Fibroblast of pulmonary artery (primary cell): ENCODE measurements around the gene RBMS2.

Experiments used
- DNase-seq: peaks from one replicate; pipeline ENCODE4 v3.0.0-alpha.2; 2010; ENCODE audit warnings: low read depth
- H3K4me3 ChIP-seq: replicated peaks from 2 replicates; pipeline ENCODE4 v1.5.1; 2011; ENCODE audit warnings: low read depth, mild to moderate bottlenecking, control low read depth, low read length, moderate library complexity
- TF ChIP-seq, protein P1 (sequence below): IDR thresholded peaks from 2 replicates; pipeline ENCODE4 v1.5.1; 2011; ENCODE audit warnings: mild to moderate bottlenecking, control low read depth, low read length, inconsistent platforms; ENCODE audit errors: missing control alignments

Gene RBMS2

DNA sequence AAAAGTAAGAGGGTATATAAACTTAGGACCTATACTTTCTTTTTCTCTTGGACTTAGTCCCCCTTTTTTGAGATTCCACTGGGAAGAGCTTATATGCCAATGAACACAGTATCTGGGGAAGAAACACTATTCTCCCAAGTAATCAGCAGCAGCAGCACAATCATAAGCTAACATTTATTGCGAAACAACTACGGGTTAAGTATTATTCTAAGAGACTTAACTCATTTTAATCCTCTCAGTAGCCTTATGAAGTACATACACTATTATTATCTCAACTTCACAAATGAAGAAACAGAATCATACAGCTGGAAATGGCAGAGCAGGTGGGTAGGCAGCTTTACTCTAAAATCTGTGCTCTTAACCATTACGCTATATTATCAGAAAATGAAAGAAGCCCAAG is 80.6 kb downstream of the RBMS2 start:
- no peak overlapping the region for H3K4me3 ChIP-seq
- DNase-seq: peak; percentile 36
- TF ChIP-seq, protein P1, sequence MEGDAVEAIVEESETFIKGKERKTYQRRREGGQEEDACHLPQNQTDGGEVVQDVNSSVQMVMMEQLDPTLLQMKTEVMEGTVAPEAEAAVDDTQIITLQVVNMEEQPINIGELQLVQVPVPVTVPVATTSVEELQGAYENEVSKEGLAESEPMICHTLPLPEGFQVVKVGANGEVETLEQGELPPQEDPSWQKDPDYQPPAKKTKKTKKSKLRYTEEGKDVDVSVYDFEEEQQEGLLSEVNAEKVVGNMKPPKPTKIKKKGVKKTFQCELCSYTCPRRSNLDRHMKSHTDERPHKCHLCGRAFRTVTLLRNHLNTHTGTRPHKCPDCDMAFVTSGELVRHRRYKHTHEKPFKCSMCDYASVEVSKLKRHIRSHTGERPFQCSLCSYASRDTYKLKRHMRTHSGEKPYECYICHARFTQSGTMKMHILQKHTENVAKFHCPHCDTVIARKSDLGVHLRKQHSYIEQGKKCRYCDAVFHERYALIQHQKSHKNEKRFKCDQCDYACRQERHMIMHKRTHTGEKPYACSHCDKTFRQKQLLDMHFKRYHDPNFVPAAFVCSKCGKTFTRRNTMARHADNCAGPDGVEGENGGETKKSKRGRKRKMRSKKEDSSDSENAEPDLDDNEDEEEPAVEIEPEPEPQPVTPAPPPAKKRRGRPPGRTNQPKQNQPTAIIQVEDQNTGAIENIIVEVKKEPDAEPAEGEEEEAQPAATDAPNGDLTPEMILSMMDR: no peak

DNA sequence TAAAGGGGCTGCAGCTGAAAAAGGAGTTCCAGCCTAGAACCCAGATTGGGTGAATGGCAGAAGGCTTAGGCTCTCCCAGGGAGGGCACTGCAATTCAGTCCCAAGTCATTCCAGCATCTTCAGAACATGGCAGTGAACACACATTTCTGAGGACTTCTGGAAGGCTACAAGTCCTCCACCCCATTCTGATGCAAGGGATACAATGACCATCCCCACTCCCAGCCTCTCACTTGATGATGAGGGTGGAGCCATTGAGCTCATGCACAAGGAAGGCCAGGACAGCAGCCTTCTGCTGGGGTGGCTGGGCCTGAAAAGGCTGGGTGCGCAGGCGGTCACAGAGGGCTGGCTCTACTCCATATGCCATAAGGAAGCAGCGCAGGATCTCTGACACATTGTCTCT is 82.7 kb downstream of the RBMS2 start:
- TF ChIP-seq, protein P1: no peak
- DNase-seq: no peak
- H3K4me3 ChIP-seq: no peak overlapping the region

DNA sequence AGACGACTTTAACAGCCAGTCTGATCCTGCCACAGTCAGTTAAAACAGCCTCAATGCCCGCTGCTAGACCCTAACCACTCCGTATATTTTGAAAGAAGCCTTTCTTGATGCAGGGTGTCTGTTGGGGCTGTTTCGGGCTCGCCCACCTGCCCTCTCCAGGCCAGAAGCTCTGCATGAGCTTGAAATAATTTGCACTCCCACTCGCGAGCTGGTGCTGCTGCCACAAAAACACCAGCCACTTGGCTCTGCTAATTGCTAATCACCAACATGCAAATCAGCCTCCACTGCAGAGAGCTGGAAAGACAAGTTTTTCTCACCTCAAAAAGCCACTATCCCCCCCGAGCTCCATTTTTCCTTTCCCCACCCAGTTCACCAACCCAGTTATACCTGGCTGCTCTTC is 93.0 kb downstream of the RBMS2 start:
- TF ChIP-seq, protein P1: no peak
- no peak for DNase-seq
- H3K4me3 ChIP-seq: no peak overlapping the region

DNA sequence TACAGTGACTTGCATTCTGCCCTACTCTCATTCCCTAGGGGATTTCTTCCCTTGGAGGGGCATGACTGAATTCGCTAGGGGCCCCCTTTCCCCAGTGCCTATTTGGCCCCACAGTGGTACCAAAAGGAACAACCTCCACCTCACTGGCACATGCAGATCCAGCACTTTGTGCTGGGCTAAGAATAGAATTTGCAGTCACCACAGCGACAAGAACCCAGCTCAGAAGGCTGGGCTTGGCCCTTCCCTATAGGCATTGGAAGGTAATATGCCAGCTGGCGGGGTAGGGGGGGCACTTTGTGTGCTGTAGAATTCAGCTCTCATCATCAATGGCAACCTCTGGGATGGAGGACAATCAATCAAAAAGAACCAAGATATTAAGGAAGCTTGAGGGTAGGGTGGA is 94.6 kb downstream of the RBMS2 start:
- no peak for DNase-seq
- H3K4me3 ChIP-seq: no peak overlapping the region
- TF ChIP-seq, protein P1: no peak

DNA sequence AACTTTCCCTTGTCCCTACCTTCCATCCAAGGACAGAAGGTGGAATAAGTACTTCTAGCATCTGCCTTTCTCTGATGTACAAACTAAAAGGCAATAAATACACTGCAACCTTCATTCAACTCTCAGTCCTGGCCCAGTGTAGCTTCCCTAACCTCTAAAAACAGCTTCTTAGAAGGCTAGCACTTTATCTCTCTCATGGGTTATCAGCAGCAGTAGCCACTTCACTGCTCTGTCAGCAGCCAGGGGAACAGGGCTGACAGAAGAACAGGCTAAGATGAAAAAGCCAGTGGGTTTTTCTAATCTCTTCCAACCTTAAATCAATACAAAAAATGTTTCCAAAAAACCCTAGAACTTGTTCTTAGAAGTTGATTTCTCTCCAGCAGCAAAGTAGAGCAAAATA is 95.3 kb downstream of the RBMS2 start:
- no peak overlapping the region for H3K4me3 ChIP-seq
- TF ChIP-seq, protein P1: no peak
- no peak for DNase-seq

DNA sequence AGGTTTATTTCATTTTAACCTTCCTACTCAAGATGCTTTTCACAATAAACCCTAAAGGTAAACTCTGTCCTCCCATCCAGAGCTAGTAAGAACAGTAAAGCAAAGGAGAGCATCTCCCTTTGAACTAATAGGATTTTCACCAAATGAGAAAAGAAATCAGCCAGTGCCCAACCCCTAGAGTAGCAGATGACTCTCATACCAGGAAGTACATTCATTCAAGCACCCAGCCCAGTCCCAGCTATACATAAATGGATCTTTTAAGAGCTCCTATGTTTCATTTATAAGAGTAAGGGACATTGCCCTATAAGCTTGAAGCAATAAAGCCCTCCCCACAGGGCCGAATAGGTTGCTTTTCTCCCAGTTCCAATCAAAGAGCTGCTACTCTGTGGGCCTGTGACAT is 100.9 kb downstream of the RBMS2 start:
- TF ChIP-seq, protein P1: no peak
- DNase-seq: no peak
- no peak overlapping the region for H3K4me3 ChIP-seq

DNA sequence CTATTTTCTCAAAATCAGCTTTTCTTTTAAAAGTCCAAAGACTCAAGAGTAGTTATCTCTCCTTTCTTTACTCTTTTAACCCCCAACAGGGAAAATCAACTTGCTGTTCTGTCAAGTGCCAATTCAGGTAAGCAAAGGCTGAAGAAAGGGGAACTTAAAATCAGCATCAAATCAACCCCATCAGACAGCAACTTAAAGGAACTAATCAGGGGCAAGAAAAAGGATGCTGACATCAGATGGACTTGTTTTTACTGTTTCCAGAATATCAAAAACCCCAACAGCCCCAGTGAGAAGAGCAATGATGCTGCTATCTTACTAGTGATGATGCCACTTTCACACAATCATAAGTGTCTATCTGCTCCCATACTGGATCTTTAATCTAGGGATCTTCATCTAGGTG is 105.1 kb downstream of the RBMS2 start:
- TF ChIP-seq, protein P1: no peak
- no peak for DNase-seq
- H3K4me3 ChIP-seq: no peak overlapping the region
